Measurements from ENCODE around the gene RPGRIP1L. TPM values are rescaled to one million over a fixed set of nuclear protein-coding genes. Genes with fewer than 3 reads are reported as not detected.

RPGRIP1L gene
- total and polyA plus RNA-seq, 2 of the 13 experiments (the other 11 are each of a cell fraction or from before 2014, with no cell fraction given), result 5.0 to 13.5 TPM

DNA sequence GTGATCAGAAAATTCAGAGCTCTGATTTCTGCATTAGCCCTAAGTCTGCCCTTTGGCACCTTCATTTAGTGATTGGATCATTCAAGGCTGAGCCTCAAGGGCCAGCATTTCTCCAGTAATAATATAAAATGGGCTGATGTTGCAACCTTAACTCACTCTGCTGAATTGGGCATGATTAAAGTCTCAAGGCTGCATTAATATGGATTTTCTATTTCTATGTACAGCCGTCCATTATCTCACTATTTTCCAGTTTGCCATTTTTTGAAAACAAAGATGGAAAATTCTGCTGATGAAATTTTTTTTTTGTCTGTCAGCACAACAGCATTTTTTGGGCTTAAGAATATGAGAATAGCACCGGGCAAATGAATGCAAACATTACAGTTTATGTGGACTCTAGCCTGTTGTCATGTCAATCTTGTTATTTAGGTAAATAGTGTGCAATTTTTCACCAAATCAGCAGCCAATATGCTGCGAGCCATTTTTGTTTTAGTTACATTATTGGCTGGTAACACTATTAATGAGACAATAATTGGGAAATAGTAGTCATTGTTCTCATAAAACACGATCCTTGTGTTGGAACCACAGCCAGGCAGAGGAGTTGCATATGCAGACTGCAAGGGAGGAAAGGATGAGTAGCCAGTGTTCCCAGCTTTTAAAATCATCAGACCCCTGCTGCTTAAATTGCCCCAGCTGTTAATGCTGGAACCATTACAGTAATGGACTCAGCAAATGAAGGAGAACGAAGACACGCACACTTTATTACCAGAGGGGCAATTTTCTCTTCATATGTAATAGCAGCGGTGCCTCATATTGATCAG, 10.8 kb upstream of the RPGRIP1L start:
- ChIA-PET CTCF (ENCODE audit: low intra/inter-chr PET ratio, low total read pairs) (no interaction called here), POLR2A (interaction anchor here (2.3 kb wide), 1 partner anchor 10 kb away, joined by 6 read pairs; the partner anchor contains the start of genes FTO and RPGRIP1L)
- H3K9ac ChIP-seq (ENCODE audit: insufficient read depth, low read depth, low read length), result no peak overlapping the region
- H3K4me1 ChIP-seq (ENCODE audit: insufficient read depth, low read length), result peaks cover 13% of the 10 kb centered on the region; the same call in 1 of the 2 replicates
- BruUV-seq (replicated peaks), result TSS peak; percentile 11
- DNase-seq (ENCODE audit: low spot score), result no peak
- no peaks in the 10 kb centered on the region for H3K36me3 ChIP-seq (replicated peaks in 1 of 2; ENCODE audit: control insufficient read depth in 1 of 2, insufficient read depth in 2 of 2, low read length in 2 of 2)
- in situ Hi-C loops (cut with HindIII; ENCODE audit: extremely low pct_ligation_motif_present, low pct_unique_long_range_greater_than_20kb), result no loop called here
- peaks cover 38% of the 10 kb centered on the region for H3K79me2 ChIP-seq (ENCODE audit: insufficient read depth, low read length)
- H3K9me3 ChIP-seq (ENCODE audit: low read length), result no peaks in the 10 kb centered on the region
- no peak overlapping the region for H3K4me3 ChIP-seq (replicated peaks in 1 of 3; ENCODE audit: insufficient read depth in 1 of 3, low read depth in 2 of 3, low read length in 3 of 3)
- TF ChIP-seq MAFF (IDR thresholded peaks at IDR 0.05; ENCODE audit: low read depth, low read length) (peak; percentile 59), ZBTB39 (CRISPR knock-in tag; IDR thresholded peaks at IDR 0.05) (no peak), MAFK (conservative IDR thresholded peaks at IDR 0.05 in 1 of 2, IDR thresholded peaks at IDR 0.05 in 1 of 2; ENCODE audit: low read length in 2 of 2) (peak; percentile 19 to 69; a peak in 2 of 4 replicates), CEBPB (IDR thresholded peaks at IDR 0.05; ENCODE audit: borderline replicate concordance, low read depth, low read length) (0 out of 2 replicates have a peak, but pooled peaks have one; percentile 1)
- no peak for ATAC-seq
- WGBS (ENCODE audit: low lambda C conversion rate), result 89% methylated on average over 7 of the region's 7 CpGs
- H2AFZ ChIP-seq (ENCODE audit: low read length), result no peak overlapping the region
- H3K4me2 ChIP-seq (ENCODE audit: low read depth, low read length), result no peak overlapping the region
- FAIRE-seq, result no peak
- no peaks in the 10 kb centered on the region for H4K20me1 ChIP-seq (ENCODE audit: insufficient read depth, low read length)
- no peaks in the 10 kb centered on the region for H3K27me3 ChIP-seq (ENCODE audit: control insufficient read depth in 1 of 2, insufficient read depth in 2 of 2, low read length in 2 of 2)
- intact Hi-C loops (cut with micrococcal nuclease; ENCODE audit: unreplicated experiment), result no loop called here
- H3K27ac ChIP-seq (ENCODE audit: extremely low read length, insufficient read depth, low read length), result no peak overlapping the region
